NT2/D1 (cell line): Measurements from ENCODE around the gene TMPRSS13.

Experiments used
- DNase-seq: peaks from one replicate; pipeline ENCODE4 v3.0.0-alpha.2; 2011; ENCODE audit warnings: low read depth, low spot score
- H3K27me3 ChIP-seq: 2 replicates; pipeline ENCODE4 v1.6.0; 2011; ENCODE audit warnings: mild to moderate bottlenecking; ENCODE audit not compliant: insufficient read length, insufficient read depth
- H3K36me3 ChIP-seq: 2 replicates; pipeline ENCODE4 v1.6.1; 2011; ENCODE audit warnings: mild to moderate bottlenecking, low read length, mixed read lengths; ENCODE audit not compliant: insufficient read depth, insufficient read length
- H3K4me1 ChIP-seq: 2 replicates; pipeline ENCODE4 v1.5.1; 2011; ENCODE audit not compliant: insufficient read depth, insufficient read length
- H3K4me3 ChIP-seq: 2 replicates; pipeline ENCODE4 v1.5.1; 2011; ENCODE audit warnings: low read depth; ENCODE audit not compliant: insufficient read length
- H3K9ac ChIP-seq: 2 replicates; pipeline ENCODE4 v1.6.0; 2011; ENCODE audit warnings: low read depth; ENCODE audit not compliant: insufficient read length
- H3K9me3 ChIP-seq: 2 replicates; pipeline ENCODE4 v1.5.1; 2011; ENCODE audit warnings: mild to moderate bottlenecking, low read length; ENCODE audit not compliant: insufficient read depth
- SUZ12 ChIP-seq: IDR thresholded peaks from 2 replicates; pipeline ENCODE4 v1.6.1; 2011; ENCODE audit not compliant: insufficient read length, insufficient read depth; ENCODE audit errors: extremely low read depth
- YY1 ChIP-seq: IDR thresholded peaks from 2 replicates; pipeline ENCODE4 v1.6.1; 2011; ENCODE audit not compliant: insufficient read length, insufficient read depth
- ZNF274 ChIP-seq: IDR thresholded peaks from 2 replicates; pipeline ENCODE4 v1.6.1; 2011; ENCODE audit warnings: mild to moderate bottlenecking, low read depth, low read length

TMPRSS13 gene

GRCh38 chr11:117863383-117863782 lies 65.8 kb downstream of the TMPRSS13 start:
- Histone ChIP-seq H3K9ac (no peak overlapping the region), H3K9me3 (no peaks in the 10 kb centered on the region), H3K27me3 (peaks cover 32% of the 10 kb centered on the region), H3K36me3 (no peaks in the 10 kb centered on the region), H3K4me3 (no peak overlapping the region), H3K4me1 (peaks cover 12% of the 10 kb centered on the region)
- DNase-seq = no peak
- TF ChIP-seq YY1 (no peak), ZNF274 (no peak), SUZ12 (no peak)

DNA sequence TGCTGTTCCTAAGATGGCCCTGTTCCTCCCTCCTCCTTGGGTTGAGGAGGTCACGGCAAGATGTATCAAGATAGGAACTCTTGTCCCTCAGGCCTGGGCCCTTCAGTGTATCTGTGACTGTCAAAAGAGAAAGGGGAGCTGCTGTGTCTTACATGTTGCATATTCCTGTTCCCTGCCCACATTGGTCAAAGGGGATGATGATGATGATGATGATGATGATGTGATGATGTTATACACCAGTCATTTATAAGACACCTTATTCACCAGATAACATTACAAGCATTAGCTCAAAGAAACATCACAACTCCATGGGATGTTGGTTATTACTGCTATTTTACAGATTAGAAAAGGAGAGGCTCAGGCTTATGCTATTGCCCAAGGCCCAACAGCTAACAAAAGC lies 66.4 kb downstream of the TMPRSS13 start:
- Histone ChIP-seq H3K9ac (no peak overlapping the region), H3K4me3 (no peak overlapping the region), H3K27me3 (peaks cover 25% of the 10 kb centered on the region), H3K36me3 (no peaks in the 10 kb centered on the region), H3K9me3 (no peaks in the 10 kb centered on the region), H3K4me1 (peaks cover 8% of the 10 kb centered on the region)
- no peak for DNase-seq
- TF ChIP-seq YY1 (no peak), ZNF274 (no peak), SUZ12 (no peak)

- H3K27me3 ChIP-seq = peaks cover 20% of the 10 kb centered on the region
- no peak for DNase-seq
- peaks cover 6% of the 10 kb centered on the region for H3K4me1 ChIP-seq
Observed at GRCh38 chr11:117862019-117862725, 67.0 kb downstream of the TMPRSS13 start.

GRCh38 chr11:117861151-117862018 lies 67.8 kb downstream of the TMPRSS13 start:
- peaks cover 6% of the 10 kb centered on the region for H3K4me1 ChIP-seq
- H3K27me3 ChIP-seq = peaks cover 12% of the 10 kb centered on the region
- no peak overlapping the region for H3K9ac ChIP-seq
- no peaks in the 10 kb centered on the region for H3K36me3 ChIP-seq
- DNase-seq = peak; percentile 88
- TF ChIP-seq SUZ12 (no peak), YY1 (no peak), ZNF274 (no peak)
- H3K9me3 ChIP-seq = no peaks in the 10 kb centered on the region
- H3K4me3 ChIP-seq = no peak overlapping the region

More at GRCh38 chr11:117862019-117862725, 67.0 kb downstream of the TMPRSS13 start:
- Histone ChIP-seq H3K36me3 (no peaks in the 10 kb centered on the region), H3K9me3 (no peaks in the 10 kb centered on the region), H3K9ac (no peak overlapping the region), H3K4me3 (no peak overlapping the region)
- TF ChIP-seq ZNF274 (no peak), YY1 (no peak), SUZ12 (no peak)

DNA sequence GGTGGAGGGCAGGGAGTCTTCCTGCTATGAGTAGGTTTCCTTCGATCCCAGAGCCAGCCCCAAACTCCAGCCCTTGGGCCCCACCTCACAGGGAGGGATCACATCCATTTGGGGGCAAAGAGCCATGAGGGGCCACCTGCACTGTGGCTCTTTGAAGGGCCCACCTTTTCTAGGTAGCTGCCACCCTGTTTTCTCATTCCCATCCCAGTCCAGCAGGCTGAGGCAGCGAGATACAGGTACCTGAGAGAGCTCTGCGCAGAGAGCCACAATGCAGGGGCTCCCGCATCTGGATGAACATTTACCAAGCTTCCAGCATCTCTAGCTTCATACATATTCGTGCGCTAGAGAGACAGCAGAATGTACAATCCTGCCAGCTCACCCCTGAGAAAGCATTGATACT lies 69.1 kb downstream of the TMPRSS13 start:
- DNase-seq = no peak
- Histone ChIP-seq H3K4me3 (no peak overlapping the region), H3K27me3 (peaks cover 2% of the 10 kb centered on the region), H3K9me3 (no peaks in the 10 kb centered on the region), H3K4me1 (peaks cover 8% of the 10 kb centered on the region), H3K9ac (no peak overlapping the region), H3K36me3 (no peaks in the 10 kb centered on the region)
- no peak for TF ChIP-seq YY1
- TF ChIP-seq SUZ12 = no peak
- TF ChIP-seq ZNF274 = no peak

GRCh38 chr11:117859488-117860112 lies 69.6 kb downstream of the TMPRSS13 start:
- Histone ChIP-seq H3K4me1 (peaks cover 8% of the 10 kb centered on the region), H3K4me3 (no peak overlapping the region), H3K9ac (no peak overlapping the region), H3K9me3 (no peaks in the 10 kb centered on the region), H3K27me3 (no peaks in the 10 kb centered on the region), H3K36me3 (no peaks in the 10 kb centered on the region)
- no peak for TF ChIP-seq SUZ12
- TF ChIP-seq YY1 = no peak
- no peak for TF ChIP-seq ZNF274
- no peak for DNase-seq

- Histone ChIP-seq H3K27me3 (no peaks in the 10 kb centered on the region), H3K9ac (no peak overlapping the region), H3K36me3 (no peaks in the 10 kb centered on the region), H3K4me3 (no peak overlapping the region), H3K4me1 (peaks cover 8% of the 10 kb centered on the region), H3K9me3 (no peaks in the 10 kb centered on the region)
- TF ChIP-seq ZNF274 = no peak
- no peak for TF ChIP-seq SUZ12
- no peak for TF ChIP-seq YY1
- DNase-seq = no peak
Observed at GRCh38 chr11:117859061-117859460, 70.1 kb downstream of the TMPRSS13 start.
